ENCODE data around the gene SCO2.
"Not testable (repeated sequence)": the region's sequence is repeated elsewhere in the genome, so short reads cannot be mapped to it uniquely, and the experiment has no call there.

SCO2 gene

DNA sequence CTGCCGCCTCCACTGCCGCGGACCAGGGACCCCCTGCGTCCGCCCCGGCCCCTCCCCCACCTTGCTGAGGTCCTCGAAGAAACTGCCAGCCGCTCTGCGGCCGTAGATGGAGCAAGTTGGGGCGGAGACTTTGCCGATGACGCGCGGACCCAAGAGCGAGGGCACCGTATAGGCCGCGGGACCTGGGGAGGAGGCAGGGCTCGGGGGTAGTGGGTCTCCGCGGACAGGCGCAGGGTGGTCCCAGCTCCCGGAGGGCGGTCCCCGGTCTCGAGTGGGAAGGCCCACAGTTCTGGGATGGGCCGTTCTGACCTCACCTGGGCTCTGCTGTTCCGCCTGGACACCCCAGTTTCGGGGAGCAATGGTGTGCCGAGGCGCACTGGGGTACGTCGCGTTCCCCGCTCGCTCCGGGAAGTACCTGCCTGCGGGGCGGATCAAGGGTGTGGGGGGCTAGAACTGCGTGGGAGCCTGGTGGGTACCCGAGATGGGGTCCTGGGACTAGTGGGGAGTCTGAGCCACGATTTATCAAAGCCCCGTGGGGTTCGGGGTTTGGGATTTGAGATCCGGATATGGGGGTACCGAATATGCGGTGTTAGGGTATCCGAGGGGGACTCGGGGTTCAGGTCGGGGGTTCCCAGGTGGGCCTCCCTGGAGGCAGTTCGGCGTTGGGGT, 5.6 kb upstream of the SCO2 start:
- DNase-seq, result peak; percentile 90

GRCh38 chr22:50530580-50530876, 5.1 kb upstream of the SCO2 start:
- peak; percentile 38 for DNase-seq

- DNase-seq, result peak; percentile 81
These were observed 4.6 kb upstream of the SCO2 start, which contains the start of gene TYMP for GRCh38 chr22:50529897-50530579. Gene TYMP, minus strand, starts transcription at chr22:50530012. Its CDS starts 303 bp downstream, at chr22:50529709.

DNA sequence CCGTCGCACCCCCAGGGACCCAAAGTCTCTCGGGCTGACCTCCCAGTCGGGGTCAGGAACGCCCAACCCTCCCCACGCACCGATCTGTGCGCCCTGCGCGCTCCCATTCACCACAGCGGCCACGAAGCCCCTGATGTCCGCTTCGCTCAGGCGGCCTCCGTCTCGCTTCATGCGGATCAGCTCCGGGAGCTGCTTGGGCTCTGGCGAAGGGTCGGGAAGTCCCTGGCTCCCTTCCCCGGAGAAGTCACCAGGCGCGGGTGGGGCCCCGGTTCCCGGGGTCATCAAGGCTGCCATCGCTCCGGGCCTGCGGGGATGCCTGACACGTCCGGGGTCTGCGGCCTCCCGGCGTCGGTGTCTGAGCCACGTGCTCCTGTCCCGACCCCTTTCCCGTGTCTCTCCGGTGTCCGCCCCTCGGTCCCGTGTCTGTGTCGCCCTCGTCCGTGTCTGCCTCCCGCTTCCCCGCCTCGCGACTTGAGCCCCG, 4.1 kb upstream of the SCO2 start:
- DNase-seq, result no peak

- no peak for DNase-seq
These were observed 3.5 kb upstream of the SCO2 start for GRCh38 chr22:50528682-50529415.

DNA sequence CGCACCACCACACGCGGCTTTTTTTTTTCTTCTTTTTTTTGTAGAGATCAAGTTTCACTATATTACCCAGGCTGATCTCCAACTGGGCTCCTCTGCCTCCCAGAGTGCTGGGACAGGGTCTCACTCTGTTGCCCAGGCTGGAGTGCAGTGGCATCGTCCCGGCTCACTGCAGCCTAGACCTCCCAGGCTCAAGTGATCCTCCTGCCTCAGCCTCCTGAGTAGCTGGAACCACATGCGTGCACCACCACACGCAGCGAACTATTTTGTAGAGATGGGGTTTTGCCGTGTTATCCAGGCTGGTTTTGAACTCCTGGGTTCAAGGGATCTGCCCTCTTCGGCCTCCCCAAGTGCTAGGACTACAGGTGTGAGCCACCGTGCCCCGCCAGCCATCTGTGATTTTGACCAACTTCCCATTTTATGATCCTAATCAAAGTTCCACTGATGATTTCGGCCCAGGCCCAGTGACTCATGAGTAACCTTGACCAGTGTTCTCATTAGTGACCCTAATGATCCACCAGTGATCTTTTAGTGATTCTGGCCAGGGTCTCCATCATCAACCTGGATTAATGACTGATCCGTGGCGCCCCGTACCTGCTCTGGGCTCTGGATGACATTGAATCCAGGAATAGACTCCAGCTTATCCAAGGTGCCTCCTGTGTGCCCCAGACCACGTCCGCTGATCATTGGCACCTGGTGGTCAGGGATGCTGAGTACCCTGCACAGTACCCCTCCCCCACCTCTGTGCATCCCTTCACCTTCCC, 2.7 kb upstream of the SCO2 start:
- no peak for DNase-seq

DNA sequence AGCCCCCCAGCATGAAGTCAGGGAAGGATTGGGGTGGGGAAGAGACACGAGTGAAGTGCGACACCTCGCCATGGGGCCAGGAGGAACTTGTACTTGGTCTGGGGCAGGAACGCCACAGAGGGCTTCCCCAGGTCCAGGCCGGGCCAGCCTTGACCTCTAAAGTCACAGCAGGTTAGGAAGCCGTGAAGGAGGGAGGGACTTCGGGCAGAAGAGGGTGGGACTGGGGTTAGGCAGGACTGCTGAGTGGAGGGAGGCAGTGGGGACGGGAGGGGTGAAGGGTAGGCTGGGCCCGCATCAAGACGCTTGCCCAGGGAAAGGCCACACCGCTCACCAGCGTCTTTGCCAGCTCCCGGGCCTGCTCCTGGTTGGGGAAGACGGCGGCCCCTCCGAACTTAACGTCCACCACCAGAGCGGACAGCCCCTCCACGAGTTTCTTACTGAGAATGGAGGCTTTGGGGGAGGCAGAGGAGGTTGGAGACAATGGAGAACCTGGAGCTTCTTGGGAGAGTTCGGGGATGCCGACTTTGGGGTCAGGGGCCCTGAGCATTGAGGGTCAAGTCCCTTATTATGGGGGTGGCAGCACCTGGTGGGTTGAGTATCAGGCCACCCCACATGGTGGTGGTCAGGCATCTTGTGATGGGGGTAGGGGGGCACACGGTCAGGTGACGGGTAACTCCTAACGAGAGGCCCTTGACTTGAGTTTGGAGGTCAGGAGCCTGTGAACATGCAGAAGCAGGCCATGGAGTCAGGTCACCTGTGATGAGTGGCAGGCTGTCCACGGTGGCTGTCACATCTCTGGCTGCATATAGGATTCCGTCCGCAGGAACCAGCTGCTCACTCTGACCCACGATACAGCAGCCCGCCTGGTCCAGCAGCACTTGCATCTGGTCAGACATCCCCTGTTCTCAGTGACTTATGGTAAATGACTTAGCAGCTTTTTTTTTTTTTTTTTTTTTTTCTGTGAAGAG, 1.7 kb upstream of the SCO2 start:
- DNase-seq, result peak; percentile 74

- DNase-seq, result peak; percentile 86
These were observed 873 bp upstream of the SCO2 start for GRCh38 chr22:50526108-50526833.

DNA sequence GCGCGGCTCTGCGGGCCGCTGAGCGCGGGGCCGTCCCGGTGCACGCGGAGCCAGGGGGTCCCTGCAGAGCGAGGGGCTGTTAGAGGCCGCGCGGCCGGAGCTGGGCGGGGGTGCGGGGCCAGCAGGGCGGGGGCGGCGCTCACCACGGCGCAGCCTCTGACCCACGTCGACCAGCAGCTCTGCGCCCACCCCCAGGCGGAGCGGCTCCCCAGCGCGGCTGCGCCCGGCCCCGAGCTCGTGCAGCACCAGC, 385 bp upstream of the SCO2 start:
- no peak for DNase-seq

DNA sequence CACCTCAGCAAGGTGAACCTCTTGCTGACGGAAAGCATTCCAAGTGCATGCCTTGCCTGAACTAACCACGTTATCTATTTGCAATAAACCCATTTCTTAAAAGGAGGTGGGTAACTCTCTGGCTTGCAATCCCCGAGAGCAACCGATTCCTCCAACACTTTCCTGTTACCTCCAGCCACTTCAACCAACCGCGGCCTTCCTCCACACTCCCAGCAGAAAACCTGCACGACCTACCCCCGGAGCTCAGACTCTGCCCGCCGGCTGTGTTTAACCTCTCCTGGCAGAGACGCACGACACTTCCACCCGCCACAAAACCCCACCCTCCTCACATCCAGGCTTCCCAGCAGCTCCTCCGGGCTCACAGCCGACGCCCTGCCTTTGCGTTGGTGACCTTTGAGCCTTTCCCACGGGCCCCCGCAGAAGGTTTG, 708 bp downstream of the SCO2 start:
- no peak for DNase-seq

- DNase-seq, result no peak
These were observed 1.4 kb downstream of the SCO2 start for GRCh38 chr22:50523806-50524675.

- no peak for DNase-seq
These were observed 2.0 kb downstream of the SCO2 start for GRCh38 chr22:50523458-50523805.

DNA sequence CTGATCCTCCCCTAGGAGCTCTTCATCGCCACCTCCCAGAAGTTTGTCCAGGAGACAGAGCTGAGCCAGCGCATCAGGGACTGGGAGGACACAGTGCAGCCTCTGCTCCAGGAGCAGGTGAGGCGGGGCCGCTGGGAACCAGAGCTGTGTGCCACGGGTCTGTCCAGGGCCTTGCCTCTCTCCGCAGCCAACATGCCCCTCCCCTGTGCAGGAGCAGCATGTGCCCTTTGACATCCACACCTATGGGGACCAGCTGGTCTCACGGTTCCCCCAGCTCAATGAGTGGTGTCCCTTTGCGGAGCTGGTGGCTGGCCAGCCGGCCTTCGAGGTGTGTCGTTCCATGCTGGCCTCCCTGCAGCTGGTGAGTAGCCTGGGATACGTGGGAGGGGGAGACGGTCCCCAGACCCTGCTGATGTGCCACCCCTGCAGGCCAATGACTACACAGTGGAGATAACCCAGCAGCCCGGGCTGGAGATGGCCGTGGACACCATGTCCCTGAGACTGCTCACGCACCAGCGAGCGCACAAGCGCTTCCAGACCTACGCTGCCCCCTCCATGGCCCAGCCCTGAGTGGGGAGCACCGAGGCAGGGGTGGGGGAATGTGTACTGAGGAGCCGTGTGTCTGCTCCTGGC, 2.5 kb downstream of the SCO2 start:
- no peak for DNase-seq

DNA sequence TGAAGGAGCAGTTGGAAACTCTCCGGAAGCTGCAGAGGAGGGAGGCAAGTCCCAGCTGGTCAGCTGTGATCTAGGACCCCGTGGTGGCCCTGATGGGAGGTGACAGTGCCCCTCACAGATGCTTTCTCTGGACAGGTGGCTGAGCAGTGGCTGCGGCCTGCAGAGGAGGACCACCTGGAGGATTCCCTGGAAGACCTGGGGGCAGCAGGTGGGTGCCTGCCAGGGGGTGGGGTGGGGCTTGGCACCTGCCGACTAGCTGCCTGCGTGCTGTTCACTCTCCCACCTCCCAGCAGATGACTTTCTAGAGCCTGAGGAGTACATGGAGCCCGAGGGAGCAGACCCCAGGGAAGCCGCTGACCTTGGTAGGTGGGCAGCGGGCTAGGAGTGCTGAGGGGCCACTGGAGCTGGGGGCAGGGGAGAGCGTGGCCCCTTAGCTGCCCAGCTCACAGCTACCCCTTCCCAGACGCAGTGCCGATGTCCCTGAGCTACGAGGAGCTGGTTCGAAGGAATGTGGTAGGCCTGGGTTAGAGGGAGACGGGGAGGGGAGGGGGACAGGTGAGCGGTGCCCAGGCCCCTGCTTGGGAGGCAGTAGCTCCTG, 3.1 kb downstream of the SCO2 start:
- DNase-seq, result no peak

- DNase-seq, result no peak
These were observed 3.7 kb downstream of the SCO2 start for GRCh38 chr22:50521710-50522109.

GRCh38 chr22:50520826-50521453, 4.5 kb downstream of the SCO2 start:
- DNase-seq, result no peak

DNA sequence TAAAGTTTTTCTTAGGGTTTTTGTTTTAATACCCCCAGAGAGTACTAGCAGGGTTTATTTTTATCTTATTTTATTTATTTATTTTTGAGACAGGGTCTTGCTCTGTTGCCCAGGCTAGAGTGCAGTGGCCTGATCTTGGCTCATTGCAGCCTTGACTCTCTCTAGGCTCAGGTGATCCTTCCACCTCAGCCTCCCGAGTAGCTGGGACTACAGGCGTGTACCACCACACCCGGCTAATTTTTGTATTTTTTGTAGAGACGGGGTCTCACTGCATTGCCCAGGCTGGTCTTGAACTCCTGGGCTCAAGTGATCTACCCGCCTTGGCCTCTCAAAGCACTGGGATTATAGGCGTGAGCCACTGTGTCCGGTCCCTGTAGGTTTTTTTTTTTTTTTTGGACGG, 5.2 kb downstream of the SCO2 start:
- not testable (repeated sequence) for DNase-seq

- no peak for DNase-seq
These were observed 6.2 kb downstream of the SCO2 start for GRCh38 chr22:50519151-50519550.

DNA sequence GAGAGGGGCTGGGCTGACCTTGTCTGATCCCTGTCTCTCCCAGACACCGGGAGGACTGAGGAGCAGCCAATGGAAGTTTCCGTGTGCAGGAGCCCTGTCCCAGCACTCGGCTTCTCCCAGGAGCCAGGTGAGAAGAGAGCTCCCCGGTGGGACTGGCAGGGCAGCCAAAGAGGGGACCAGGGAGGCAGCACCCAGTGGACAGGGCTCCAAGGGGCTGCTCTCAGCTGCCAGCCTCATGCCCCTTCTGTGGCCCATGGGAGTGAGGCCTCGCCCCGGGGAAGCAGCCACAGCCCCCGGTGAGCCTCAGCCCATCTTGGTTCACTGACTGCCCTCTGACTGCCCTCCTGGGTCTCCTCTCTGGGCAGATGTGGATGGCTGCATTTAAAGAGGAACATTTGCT, 6.8 kb downstream of the SCO2 start:
- no peak for DNase-seq

All from CD4-positive, alpha-beta T cell treated with Interleukin-15 for 1 hour (primary cell).